MCF 10A (cell line): ENCODE measurements around the gene STK33. TPM values are rescaled to one million over a fixed set of nuclear protein-coding genes. Genes with fewer than 3 reads are reported as not detected.

Experiments used
- BruUV-seq: library from RNA; stranded (reverse); fragments of 400-500 nt; replicated peaks from 2 replicates; lab custom pipeline; 2021; lab: Mats Ljungman, UMichigan
- CTCF ChIA-PET: fragments of 300-600 bp; sonication (Branson Sonifier 250); formaldehyde crosslinking; extraction: SDS; loops from one replicate; lab custom pipeline; 2021; ENCODE audit warnings: antibody characterized with exemption, inconsistent platforms; lab: Yijun Ruan, JAX
- POLR2A ChIA-PET: fragments of 300-600, 350-650 bp; sonication (Branson Sonifier 250); formaldehyde crosslinking; extraction: SDS; loops from one replicate; lab custom pipeline; 2020; ENCODE audit warnings: antibody characterized with exemption, inconsistent platforms; lab: Yijun Ruan, JAX
- DNase-seq: peaks from one replicate; pipeline ENCODE4 v3.0.0-alpha.2; 2018; ENCODE audit not compliant: unreplicated experiment
- H3K27ac Mint-ChIP-seq: one replicate; pipeline ENCODE4 v1.8.0; 2022; ENCODE audit warnings: mild to moderate bottlenecking, low read depth, mixed read lengths; ENCODE audit not compliant: unreplicated experiment
- H3K27me3 Mint-ChIP-seq: one replicate; pipeline ENCODE4 v1.8.0; 2022; ENCODE audit warnings: mixed read lengths; ENCODE audit not compliant: insufficient read depth, unreplicated experiment
- H3K36me3 Mint-ChIP-seq: one replicate; pipeline ENCODE4 v1.8.0; 2022; ENCODE audit warnings: mild to moderate bottlenecking, moderate library complexity, mixed read lengths; ENCODE audit not compliant: insufficient read depth, unreplicated experiment
- H3K4me1 Mint-ChIP-seq: one replicate; pipeline ENCODE4 v1.8.0; 2022; ENCODE audit warnings: mixed read lengths; ENCODE audit not compliant: insufficient read depth, unreplicated experiment
- H3K4me3 Mint-ChIP-seq: one replicate; pipeline ENCODE4 v1.8.0; 2022; ENCODE audit warnings: mild to moderate bottlenecking, moderate library complexity, mixed read lengths; ENCODE audit not compliant: unreplicated experiment
- H3K9me3 Mint-ChIP-seq: one replicate; pipeline ENCODE4 v1.8.0; 2022; ENCODE audit warnings: mixed read lengths; ENCODE audit not compliant: unreplicated experiment
- CTCF ChIP-seq: fragments of 200-600 bp; IDR thresholded peaks from one replicate; pipeline ENCODE4 v1.8.0; 2022; ENCODE audit warnings: antibody characterized with exemption, mild to moderate bottlenecking; ENCODE audit not compliant: unreplicated experiment
- intact Hi-C: fragments of 100-400 bp; cut with micrococcal nuclease; formaldehyde crosslinking; loops from 2 replicates; pipeline ENCODE4 v1.14.1; 2022
- total RNA-seq: library from RNA; stranded (reverse); gene quantifications from 2 replicates; pipeline ENCODE4 v1.2.3, GENCODE V29; 2022

STK33 gene
- total RNA-seq, 1 experiment from 2014 or later, result 0.58 TPM

GRCh38 chr11:8442301-8442700, 151.7 kb downstream of the STK33 start:
- DNase-seq, result no peak
- H3K4me1 Mint-ChIP-seq, result no peaks in the 10 kb centered on the region
- no peak overlapping the region for H3K27ac Mint-ChIP-seq
- intact Hi-C loops, result no loop called here
- BruUV-seq, result no TSS peak
- ChIA-PET POLR2A (no interaction called here), CTCF (interaction anchor here (0.7 kb wide), 1 partner anchor 630 kb away, joined by 4 read pairs; no protein-coding TSS in a partner anchor)
- no peaks in the 10 kb centered on the region for H3K9me3 Mint-ChIP-seq
- H3K4me3 Mint-ChIP-seq, result no peak overlapping the region
- no peaks in the 10 kb centered on the region for H3K36me3 Mint-ChIP-seq
- H3K27me3 Mint-ChIP-seq, result peaks cover 74% of the 10 kb centered on the region
- TF ChIP-seq CTCF, result no peak

- H3K27me3 Mint-ChIP-seq, result peaks cover 71% of the 10 kb centered on the region
- no peaks in the 10 kb centered on the region for H3K36me3 Mint-ChIP-seq
- no peak for DNase-seq
- H3K4me3 Mint-ChIP-seq, result no peak overlapping the region
- POLR2A ChIA-PET, result no interaction called here
- intact Hi-C loops, result no loop called here
- no peaks in the 10 kb centered on the region for H3K9me3 Mint-ChIP-seq
- CTCF ChIA-PET, result no interaction called here
- no peak for TF ChIP-seq CTCF
- H3K4me1 Mint-ChIP-seq, result no peaks in the 10 kb centered on the region
- H3K27ac Mint-ChIP-seq, result no peak overlapping the region
- BruUV-seq, result no TSS peak
These were observed 153.4 kb downstream of the STK33 start for GRCh38 chr11:8440649-8441048.

- ChIA-PET POLR2A (no interaction called here), CTCF (no interaction called here)
- no peak for DNase-seq
- no TSS peak for BruUV-seq
- no peaks in the 10 kb centered on the region for H3K4me1 Mint-ChIP-seq
- H3K27me3 Mint-ChIP-seq, result peaks cover 78% of the 10 kb centered on the region
- intact Hi-C loops, result no loop called here
- H3K4me3 Mint-ChIP-seq, result no peak overlapping the region
- no peaks in the 10 kb centered on the region for H3K9me3 Mint-ChIP-seq
- no peak overlapping the region for H3K27ac Mint-ChIP-seq
- H3K36me3 Mint-ChIP-seq, result no peaks in the 10 kb centered on the region
- no peak for TF ChIP-seq CTCF
These were observed 164.5 kb downstream of the STK33 start for GRCh38 chr11:8429483-8429882.

- H3K4me1 Mint-ChIP-seq, result no peaks in the 10 kb centered on the region
- H3K4me3 Mint-ChIP-seq, result no peak overlapping the region
- DNase-seq, result no peak
- no peak overlapping the region for H3K27ac Mint-ChIP-seq
- H3K27me3 Mint-ChIP-seq, result peaks cover 56% of the 10 kb centered on the region
- CTCF ChIA-PET, result interaction anchor here (1.0 kb wide), 1 partner anchor 29 kb away, joined by 4 read pairs; no protein-coding TSS in a partner anchor
- BruUV-seq, result no TSS peak
- TF ChIP-seq CTCF, result no peak
- H3K9me3 Mint-ChIP-seq, result no peaks in the 10 kb centered on the region
- intact Hi-C loops, result no loop called here
- POLR2A ChIA-PET, result no interaction called here
- H3K36me3 Mint-ChIP-seq, result no peaks in the 10 kb centered on the region
These were observed 168.0 kb downstream of the STK33 start for GRCh38 chr11:8426076-8426475.
